ENCODE measurements around the gene CINP.

Gene CINP

DNA sequence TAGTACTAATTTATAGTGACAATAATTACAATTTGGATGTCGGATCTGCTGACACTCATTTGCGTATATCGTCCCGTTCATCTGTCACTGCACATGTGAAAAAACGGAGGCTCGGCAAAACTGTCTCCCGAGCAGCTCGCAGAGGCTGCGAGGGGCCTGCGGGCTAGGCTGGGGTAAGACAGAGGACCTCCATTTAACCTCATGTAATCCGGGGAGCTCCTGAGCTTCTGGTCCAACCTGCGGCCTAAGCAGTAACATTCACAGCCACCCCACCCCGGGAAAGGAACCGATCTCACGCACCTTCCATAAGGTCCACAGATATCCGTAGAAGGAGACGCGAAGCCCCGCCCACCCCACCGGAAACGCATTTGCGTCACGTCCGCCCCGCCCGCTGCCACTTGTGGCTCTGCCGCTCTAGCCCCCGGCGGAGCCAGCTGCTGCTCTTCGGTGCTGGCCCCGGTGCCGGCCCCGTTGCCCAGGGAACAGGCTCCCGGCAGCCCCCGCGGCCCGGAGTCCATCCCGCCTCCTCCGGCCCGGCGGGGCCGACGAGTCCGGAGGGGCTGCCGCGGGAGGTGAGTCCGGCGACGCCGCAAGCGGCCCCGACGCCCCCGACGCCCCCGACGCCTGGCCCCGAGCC, at the start of gene CINP, which contains the start of gene TECPR2:
TSS of gene CINP (minus strand) at position 346 of the 637 bp plus-strand sequence. CDS start at position 307, 39 bp downstream.
TSS of gene TECPR2 (plus strand) at position 397 of the 637 bp plus-strand sequence. CDS start 13,781 bp downstream, outside the sequence.
- peak; percentile 86 for DNase-seq

DNA sequence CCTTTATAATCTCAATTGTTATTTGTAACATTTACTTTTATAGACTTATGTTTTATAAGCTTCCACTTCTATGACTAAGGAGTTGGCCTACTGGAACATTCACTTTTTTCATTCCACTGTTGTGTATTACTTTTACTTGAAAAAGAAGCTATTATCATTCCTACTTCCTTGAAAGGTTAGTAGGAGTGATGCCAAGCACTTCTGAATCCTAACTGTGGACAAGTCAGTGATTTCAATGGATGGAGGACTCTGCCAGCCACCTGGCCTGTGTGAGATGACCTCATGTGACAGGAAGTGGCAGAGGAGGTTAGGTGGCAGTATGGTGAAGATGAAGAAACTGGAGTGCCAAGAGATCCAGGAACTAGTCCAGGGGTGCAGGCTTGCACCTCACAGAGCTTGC, 46.0 kb upstream of the CINP start:
- no peak for DNase-seq

DNA sequence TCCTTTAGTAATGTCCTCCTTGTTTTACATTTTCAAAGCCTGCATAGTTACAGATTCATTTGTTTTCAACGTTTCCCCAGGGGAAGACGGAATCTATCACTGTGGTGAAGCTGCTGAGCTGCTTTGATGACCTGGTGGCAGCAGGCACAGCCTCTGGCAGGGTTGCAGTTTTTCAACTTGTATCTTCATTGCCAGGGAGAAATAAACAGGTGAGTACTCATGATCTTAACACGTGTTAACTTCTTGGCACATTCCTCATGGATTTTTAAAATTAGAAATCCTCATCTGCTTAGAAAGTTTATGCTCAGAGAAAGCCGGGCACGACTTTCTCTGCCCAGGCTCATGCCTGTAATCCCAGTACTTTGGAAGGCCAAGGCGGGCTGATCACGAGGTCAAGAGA, 44.6 kb upstream of the CINP start:
- DNase-seq: no peak

- DNase-seq: no peak
Observed at GRCh38 chr14:102403028-102403427, 40.3 kb upstream of the CINP start.

- DNase-seq: no peak
Observed at GRCh38 chr14:102396521-102396920, 33.8 kb upstream of the CINP start.

- DNase-seq: no peak
Observed at GRCh38 chr14:102394717-102395375, 32.2 kb upstream of the CINP start.

GRCh38 chr14:102392506-102392905, 29.8 kb upstream of the CINP start:
- no peak for DNase-seq

DNA sequence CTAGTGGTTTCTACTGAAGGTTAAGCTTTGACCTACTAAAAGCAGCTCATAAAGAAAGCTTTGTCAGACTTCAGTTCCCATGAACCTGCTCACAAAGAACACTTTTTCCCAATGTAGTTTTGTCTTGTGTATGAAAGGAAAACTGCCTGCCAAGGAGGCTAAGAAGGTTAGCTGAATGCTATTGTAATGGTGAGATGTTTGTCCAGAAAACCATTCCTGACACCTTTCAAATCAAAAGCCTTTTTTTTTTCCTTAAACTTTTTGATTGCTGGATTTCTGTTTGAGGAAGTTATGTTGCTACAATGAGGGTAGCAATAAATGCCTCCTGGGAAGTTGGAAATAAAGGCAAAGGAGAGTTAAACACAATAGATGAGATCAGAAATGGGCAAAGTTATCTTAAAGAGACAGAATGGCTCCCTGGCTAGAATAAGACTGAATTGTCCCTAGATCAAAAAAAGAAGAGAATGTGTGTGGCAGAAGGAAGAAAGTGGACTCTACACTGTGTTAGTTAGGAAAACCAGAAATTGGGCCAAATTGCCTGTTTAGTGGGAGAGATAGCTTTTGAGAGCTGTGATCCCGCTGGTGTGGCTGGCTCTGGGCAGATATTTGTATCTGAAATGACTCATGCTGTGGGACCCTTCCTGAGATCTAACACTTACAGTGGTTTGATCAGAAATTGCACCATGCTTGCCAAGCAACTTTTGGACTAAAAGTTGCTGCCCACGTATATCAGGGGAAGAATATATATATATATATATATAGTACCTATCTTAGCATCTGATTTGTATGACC, 27.6 kb upstream of the CINP start:
- no peak for DNase-seq

GRCh38 chr14:102389246-102389645, 26.6 kb upstream of the CINP start:
- peak; percentile 68 for DNase-seq

GRCh38 chr14:102387086-102387485, 24.4 kb upstream of the CINP start:
- no peak for DNase-seq

DNA sequence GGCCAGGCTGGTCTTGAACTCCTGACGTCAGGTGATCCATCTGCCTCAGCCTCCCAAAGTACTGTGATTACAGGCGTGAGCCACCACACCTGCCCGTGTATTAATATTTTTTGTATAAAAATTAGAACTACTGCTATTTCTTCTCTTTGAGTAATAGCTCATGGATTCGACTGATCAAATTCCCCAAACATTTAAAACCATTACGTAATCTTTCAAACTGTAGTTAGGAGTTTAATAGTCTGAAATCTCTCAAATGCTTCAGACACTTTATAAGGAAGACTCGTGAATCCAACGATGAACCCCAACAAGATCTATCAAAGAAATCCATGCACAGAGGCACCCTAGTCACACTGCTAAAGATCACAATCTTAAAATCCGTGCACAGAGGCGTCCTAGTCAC, 16.1 kb upstream of the CINP start:
- DNase-seq: no peak

- no peak for DNase-seq
Observed at GRCh38 chr14:102377696-102378095, 15.0 kb upstream of the CINP start.

DNA sequence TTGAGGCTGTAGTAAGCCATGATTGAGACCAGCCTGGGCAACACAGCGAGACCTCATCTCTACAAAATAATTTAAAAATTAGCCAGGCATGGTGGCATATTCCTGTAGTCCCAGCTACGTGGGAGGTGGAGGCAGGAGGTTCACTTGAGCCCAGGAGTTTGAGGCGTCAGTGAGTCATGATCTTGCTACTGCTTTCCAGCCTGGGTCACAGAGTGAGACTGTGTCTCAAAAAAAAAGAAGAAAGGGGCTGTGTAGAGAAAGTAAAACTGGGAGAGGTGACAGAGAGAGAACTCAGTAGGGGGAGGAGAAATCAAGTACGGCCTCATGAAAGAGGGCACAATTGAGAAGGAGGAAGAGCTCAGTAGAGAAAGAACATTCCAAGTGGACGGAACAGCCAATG, 12.4 kb upstream of the CINP start:
- DNase-seq: no peak

- DNase-seq: no peak
Observed at GRCh38 chr14:102374264-102374663, 11.6 kb upstream of the CINP start.

- DNase-seq: no peak
Observed at GRCh38 chr14:102373110-102373509, 10.4 kb upstream of the CINP start.

GRCh38 chr14:102371361-102371760, 8.7 kb upstream of the CINP start:
- DNase-seq: no peak

GRCh38 chr14:102370305-102370809, 7.7 kb upstream of the CINP start:
- DNase-seq: peak; percentile 93

GRCh38 chr14:102363182-102363943, 673 bp upstream of the CINP start:
- no peak for DNase-seq

DNA sequence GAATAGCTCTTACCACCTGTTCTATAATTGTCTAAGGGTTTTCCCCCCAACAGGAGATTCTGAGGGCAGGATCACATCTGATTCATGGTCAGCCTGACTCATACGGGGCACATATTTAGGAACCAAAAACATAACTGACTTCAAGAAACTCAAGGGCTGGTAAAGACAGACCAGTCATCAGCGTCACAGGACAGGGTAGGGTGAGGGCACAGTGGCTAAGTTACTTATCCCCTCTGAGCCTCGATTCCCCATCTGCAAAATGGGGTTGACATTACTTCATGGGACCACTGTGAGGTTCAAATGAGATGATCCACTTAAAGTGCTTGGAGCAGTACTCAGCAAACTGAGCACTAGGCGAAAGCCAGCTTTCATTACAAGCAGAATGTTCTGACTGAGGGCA, 606 bp downstream of the CINP start:
- peak; percentile 31 for DNase-seq

DNA sequence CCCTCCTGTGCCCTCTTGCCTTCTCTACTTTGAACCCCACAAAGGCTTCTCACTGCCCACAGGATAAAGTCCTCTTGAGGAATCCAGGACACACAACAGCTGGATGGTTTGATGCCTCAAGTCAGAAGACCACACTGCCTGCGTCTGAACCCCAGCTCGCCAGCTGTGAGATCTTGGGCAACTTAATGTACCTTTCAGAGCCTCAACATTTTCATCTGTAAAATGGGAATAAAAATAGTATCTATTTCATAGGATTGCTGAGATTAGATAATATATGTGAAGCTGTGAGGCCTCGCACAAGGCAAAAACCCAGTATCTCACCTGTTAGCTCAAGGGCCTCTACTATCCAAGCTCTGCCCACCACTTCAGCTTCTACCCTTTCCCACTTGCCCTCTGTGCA, 2.3 kb downstream of the CINP start:
- DNase-seq: no peak

DNA sequence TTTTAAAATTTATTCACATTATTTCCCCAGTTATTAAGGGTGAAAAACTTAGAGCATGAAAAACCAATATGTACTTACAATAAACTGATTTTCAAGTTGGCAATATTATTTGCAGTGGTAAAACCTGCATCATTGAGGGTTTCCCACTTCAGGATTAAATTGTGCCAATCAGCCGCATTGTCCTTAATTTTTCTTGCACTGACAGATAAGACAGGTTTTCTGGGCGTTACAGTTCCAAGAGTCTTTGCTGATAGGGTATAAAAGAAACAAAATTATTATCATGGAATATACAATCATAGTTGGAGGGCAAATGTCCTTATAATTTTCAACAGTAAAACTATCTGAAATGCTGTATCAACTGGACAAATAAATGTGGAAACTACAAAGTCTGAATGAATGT, 3.3 kb downstream of the CINP start:
- DNase-seq: no peak

DNA sequence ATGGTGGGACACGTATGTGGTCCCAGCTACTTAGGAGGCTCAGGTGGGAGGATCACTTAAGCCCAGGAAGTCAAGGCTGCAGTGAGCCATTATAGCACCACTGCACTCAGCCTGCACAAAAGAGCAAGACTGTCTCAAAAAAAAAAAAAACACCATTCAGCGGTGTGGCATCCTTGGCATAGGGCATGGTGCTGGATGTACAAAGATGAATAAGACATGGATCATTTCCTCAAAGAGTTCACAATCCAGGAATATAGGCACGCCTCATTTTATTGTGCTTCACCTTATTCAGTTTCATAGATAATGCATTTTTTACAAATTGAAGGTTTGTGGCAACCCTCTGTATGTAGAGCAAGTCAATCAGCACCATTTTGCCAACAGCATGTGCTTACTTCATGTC, 6.4 kb downstream of the CINP start:
- DNase-seq: no peak

DNA sequence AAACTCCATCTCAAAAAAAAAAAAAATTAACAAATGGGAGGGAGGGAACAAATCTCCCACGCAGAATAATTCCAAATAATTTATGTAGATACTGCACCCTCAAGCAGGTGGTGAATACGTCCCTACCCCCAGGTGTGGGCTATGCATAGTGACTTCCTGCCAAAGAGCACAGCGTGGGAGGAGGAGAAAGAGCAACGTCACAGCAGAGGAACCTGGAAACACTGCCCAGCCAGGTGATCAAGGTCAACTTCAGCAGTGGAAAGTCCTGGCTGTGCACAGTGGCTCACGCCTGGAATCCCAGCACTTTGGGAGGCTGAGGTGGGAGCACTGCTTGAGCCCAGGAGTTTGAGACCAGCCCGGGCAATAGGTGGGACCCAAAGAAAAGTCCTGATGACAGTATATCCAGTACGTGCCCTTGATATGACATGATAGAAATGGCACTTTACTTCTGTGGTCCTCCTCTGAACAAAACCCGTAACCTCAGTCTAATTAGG, 9.5 kb downstream of the CINP start:
- no peak for DNase-seq
